KMS-11 (cell line): Measurements from ENCODE around the gene MINDY2.

ENCODE experiments used
- H2AFZ ChIP-seq: fragments of 200-600 bp; sonication (generic); 2 replicates; pipeline ENCODE4 v1.6.1; 2016; ENCODE audit warnings: antibody characterized with exemption, mixed run types, low read depth
- H3K27ac ChIP-seq: fragments of 200-600 bp; sonication (generic); 2 replicates; pipeline ENCODE4 v1.6.1; 2016; ENCODE audit warnings: mild to moderate bottlenecking, mixed run types
- H3K27me3 ChIP-seq: fragments of 200-600 bp; sonication (generic); 2 replicates; pipeline ENCODE4 v1.6.1; 2017; ENCODE audit warnings: mild to moderate bottlenecking, low read depth, mixed run types, moderate library complexity; ENCODE audit not compliant: insufficient read depth
- H3K36me3 ChIP-seq: fragments of 200-600 bp; sonication (generic); 2 replicates; pipeline ENCODE4 v1.6.1; 2017; ENCODE audit warnings: mild to moderate bottlenecking, mixed run types; ENCODE audit not compliant: insufficient read depth
- H3K4me1 ChIP-seq: fragments of 200-600 bp; sonication (generic); 2 replicates; pipeline ENCODE4 v1.6.1; 2016; ENCODE audit warnings: mild to moderate bottlenecking, low read depth, mixed run types; ENCODE audit not compliant: poor library complexity, severe bottlenecking
- H3K4me2 ChIP-seq: fragments of 200-600 bp; sonication (generic); 2 replicates; pipeline ENCODE4 v1.7.0; 2016; ENCODE audit warnings: mild to moderate bottlenecking, mixed run types
- H3K4me3 ChIP-seq: fragments of 200-600 bp; sonication (generic); IDR thresholded peaks from 2 replicates; pipeline ENCODE4 v1.6.1; 2017; ENCODE audit warnings: low read depth, low read length, mixed read lengths; ENCODE audit not compliant: insufficient read depth
- H3K79me2 ChIP-seq: fragments of 200-600 bp; sonication (generic); 2 replicates; pipeline ENCODE4 v1.6.1; 2016; ENCODE audit warnings: low read depth, mixed run types; ENCODE audit not compliant: insufficient read depth
- H3K9ac ChIP-seq: fragments of 200-600 bp; sonication (generic); 2 replicates; pipeline ENCODE4 v1.6.1; 2016; ENCODE audit warnings: mild to moderate bottlenecking, mixed run types
- H4K20me1 ChIP-seq: fragments of 200-600 bp; sonication (generic); 2 replicates; pipeline ENCODE4 v1.6.1; 2016; ENCODE audit warnings: mild to moderate bottlenecking, mixed run types; ENCODE audit not compliant: insufficient read depth
- CTCF ChIP-seq: fragments of 200-600 bp; sonication (generic); conservative IDR thresholded peaks from 2 replicates; pipeline ENCODE4 v1.6.1; 2017; ENCODE audit warnings: low read depth, mild to moderate bottlenecking, antibody characterized with exemption, low read length, moderate library complexity, mixed read lengths

Gene MINDY2, protein sequence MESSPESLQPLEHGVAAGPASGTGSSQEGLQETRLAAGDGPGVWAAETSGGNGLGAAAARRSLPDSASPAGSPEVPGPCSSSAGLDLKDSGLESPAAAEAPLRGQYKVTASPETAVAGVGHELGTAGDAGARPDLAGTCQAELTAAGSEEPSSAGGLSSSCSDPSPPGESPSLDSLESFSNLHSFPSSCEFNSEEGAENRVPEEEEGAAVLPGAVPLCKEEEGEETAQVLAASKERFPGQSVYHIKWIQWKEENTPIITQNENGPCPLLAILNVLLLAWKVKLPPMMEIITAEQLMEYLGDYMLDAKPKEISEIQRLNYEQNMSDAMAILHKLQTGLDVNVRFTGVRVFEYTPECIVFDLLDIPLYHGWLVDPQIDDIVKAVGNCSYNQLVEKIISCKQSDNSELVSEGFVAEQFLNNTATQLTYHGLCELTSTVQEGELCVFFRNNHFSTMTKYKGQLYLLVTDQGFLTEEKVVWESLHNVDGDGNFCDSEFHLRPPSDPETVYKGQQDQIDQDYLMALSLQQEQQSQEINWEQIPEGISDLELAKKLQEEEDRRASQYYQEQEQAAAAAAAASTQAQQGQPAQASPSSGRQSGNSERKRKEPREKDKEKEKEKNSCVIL

GRCh38 chr15:58770857-58771620 is at the start of gene MINDY2:
Gene MINDY2, plus strand, starts transcription at chr15:58771302. Its CDS starts 94 bp downstream, at chr15:58771396.
- TF ChIP-seq CTCF: peak; percentile 28; the same call in 1 of the 2 replicates
- Histone ChIP-seq H3K4me3 (no peak within 1 kb of the TSS), H3K36me3 (no peaks in the 10 kb centered on the region), H4K20me1 (no peaks in the 10 kb centered on the region), H3K79me2 (peaks cover 42% of the 10 kb centered on the region), H3K27me3 (no peaks in the 10 kb centered on the region), H3K4me2 (peak within 1 kb of the TSS; percentile 91), H3K4me1 (peaks cover 40% of the 10 kb centered on the region), H3K9ac (peak within 1 kb of the TSS; percentile 69; the same call in 1 of the 2 replicates), H3K27ac (peak within 1 kb of the TSS; percentile 47), H2AFZ (peak within 1 kb of the TSS; percentile 61)

DNA sequence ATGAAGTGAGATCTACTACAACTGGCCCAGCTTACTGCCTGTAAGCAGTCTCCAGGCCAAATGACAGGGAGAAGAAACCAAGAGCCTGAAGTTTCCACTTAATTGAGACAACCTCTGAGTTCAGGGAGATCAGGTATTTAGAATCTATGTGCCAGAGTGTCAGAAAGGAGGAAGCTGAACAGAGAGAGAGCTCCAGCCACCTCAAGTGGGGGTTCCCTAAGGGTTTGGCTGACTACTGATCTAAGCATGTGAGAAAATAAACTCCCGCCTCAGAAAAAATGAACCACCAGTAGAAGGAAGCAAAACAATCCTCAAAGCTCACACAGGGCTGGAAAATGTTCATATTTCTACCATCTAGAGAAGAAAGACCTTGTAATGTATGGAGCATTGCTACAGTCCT is 46.6 kb upstream of the MINDY2 start:
- no peaks in the 10 kb centered on the region for H3K27me3 ChIP-seq
- peaks cover 94% of the 10 kb centered on the region for H3K79me2 ChIP-seq
- no peak overlapping the region for H3K27ac ChIP-seq
- 0 out of 2 replicates have a peak, but pooled peaks cover 8% of the 10 kb centered on the region for H4K20me1 ChIP-seq
- H3K4me2 ChIP-seq: no peak overlapping the region
- no peak overlapping the region for H2AFZ ChIP-seq
- no peak overlapping the region for H3K4me3 ChIP-seq
- TF ChIP-seq CTCF: no peak
- H3K4me1 ChIP-seq: peaks cover 10% of the 10 kb centered on the region
- H3K9ac ChIP-seq: no peak overlapping the region
- H3K36me3 ChIP-seq: no peaks in the 10 kb centered on the region

DNA sequence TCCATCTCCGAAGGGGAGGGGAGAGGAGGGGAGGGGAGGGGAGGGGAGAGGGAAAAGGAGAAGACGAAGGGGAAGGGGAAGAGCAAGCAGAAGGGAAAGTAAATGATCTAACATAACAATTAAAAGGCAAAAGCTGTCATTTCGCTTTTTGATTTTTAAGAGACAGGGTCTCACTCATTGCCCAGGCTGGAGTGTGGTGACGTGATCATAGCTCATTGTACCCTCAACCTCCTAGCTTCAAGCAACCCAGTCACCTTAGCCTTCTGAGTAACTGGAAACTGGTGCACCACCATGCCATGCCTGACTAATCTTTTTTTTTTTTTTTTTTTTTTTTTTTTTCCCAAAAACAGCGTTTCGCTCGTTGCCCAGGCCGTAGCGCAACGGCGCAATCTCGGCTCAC is 44.2 kb upstream of the MINDY2 start:
- Histone ChIP-seq H3K27me3 (no peaks in the 10 kb centered on the region), H3K4me2 (no peak overlapping the region), H3K36me3 (no peaks in the 10 kb centered on the region), H2AFZ (no peak overlapping the region), H3K4me3 (no peak overlapping the region), H3K79me2 (peaks cover 97% of the 10 kb centered on the region), H3K4me1 (peaks cover 17% of the 10 kb centered on the region), H3K27ac (no peak overlapping the region), H3K9ac (no peak overlapping the region), H4K20me1 (peaks cover 20% of the 10 kb centered on the region; the same call in 1 of the 2 replicates)
- TF ChIP-seq CTCF: no peak

DNA sequence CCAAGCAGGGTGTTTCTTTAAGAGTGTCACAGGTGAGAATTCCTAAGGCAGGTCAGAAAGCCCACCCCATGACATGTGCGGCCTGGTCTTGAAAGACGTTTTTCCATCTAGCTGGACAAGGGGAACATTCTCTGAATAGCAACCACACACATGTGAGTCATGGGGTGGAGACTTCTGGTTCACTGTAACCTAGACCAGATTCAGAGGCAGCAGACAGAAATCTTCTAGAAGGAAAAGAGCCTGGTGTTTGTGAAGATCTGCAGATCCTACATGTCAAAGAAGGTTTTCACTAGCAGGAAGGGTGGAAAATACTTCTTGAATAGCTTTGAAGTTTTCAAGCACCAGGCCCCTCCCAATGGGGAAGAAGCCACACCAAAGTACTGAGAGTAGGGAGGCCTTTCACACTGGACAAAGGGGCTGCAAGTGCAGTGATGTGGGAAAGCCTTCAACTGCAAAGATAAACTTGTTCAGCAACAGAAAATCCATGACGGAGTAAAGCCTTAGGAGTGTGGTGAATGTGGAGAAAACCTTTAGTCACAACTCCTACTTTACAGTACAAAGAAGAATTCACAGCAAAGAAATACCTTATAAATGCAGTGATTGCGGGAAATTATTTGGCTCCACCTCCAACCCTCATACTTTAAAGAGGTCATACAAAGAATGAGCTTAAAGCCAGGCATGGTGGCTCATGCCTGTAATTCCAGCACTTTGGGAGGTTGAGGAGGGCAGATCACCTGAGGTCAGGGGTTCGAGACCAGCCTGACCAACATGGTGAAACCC is 39.2 kb upstream of the MINDY2 start:
- H3K4me3 ChIP-seq: no peak overlapping the region
- H3K4me2 ChIP-seq: no peak overlapping the region
- H3K36me3 ChIP-seq: no peaks in the 10 kb centered on the region
- no peaks in the 10 kb centered on the region for H3K27me3 ChIP-seq
- no peak overlapping the region for H3K27ac ChIP-seq
- H3K9ac ChIP-seq: no peak overlapping the region
- peaks cover 19% of the 10 kb centered on the region for H3K4me1 ChIP-seq
- peaks cover 18% of the 10 kb centered on the region for H4K20me1 ChIP-seq
- no peak overlapping the region for H2AFZ ChIP-seq
- H3K79me2 ChIP-seq: peaks cover 92% of the 10 kb centered on the region
- TF ChIP-seq CTCF: no peak
